GM21423 (cell line): ENCODE data around the gene SCAI.

ENCODE experiments used
- ATAC-seq: cut with Tn5 transposase; IDR thresholded peaks from one replicate; pipeline ENCODE4 v1.9.1; 2021; ENCODE audit warnings: mild to moderate bottlenecking, moderate library complexity; ENCODE audit not compliant: unreplicated experiment

SCAI gene

GRCh38 chr9:124897570-124898460 lies 245.5 kb downstream of the SCAI start:
- no peak for ATAC-seq

- no peak for ATAC-seq
Measured at GRCh38 chr9:124894741-124895170, 248.6 kb downstream of the SCAI start.

DNA sequence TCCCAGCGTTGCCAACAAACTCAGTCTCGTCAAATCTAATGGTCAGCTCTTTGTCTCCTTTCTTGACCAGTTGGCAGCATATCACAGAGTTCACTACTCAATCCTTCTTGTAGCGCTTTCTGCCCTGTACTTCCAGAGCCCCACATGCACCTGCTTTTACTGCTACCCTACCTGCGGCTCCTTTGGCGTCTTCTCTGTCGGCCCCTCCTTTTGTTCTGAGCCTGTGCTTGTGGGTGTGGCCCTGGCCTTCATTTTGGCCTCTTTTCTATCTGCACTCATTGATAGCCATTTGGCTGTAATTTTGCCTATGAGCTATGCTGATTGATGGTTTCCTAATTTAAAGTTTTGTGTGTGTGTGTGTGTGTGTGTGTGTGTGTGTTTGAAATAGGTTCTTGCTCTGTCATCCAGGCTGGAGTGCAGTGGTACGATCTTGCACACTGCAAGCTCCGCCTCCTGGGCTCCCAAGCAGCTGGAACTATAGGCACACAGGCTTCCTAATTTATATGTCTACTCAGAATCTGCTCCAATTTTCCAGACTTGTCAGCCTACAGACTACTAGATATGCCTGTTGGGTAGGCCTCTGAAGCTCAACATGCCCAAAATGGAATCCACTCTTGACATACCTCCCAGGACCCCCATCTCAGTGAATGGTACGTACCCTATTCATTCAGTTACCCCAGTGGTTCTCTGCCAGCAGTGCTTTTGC lies 249.1 kb downstream of the SCAI start:
- ATAC-seq, result no peak
